Activated naive CD4-positive, alpha-beta T cell treated with Interleukin-2 at 50 U/mL for 16 hours (primary cell): ENCODE results near the gene LRRC75B.
"Not testable (repeated sequence)": the region's sequence is repeated elsewhere in the genome, so short reads cannot be mapped to it uniquely, and the experiment has no call there.

Source experiments
- DNase-seq: peaks from one replicate; pipeline ENCODE4 v3.0.0-alpha.2; 2020

LRRC75B gene, protein sequence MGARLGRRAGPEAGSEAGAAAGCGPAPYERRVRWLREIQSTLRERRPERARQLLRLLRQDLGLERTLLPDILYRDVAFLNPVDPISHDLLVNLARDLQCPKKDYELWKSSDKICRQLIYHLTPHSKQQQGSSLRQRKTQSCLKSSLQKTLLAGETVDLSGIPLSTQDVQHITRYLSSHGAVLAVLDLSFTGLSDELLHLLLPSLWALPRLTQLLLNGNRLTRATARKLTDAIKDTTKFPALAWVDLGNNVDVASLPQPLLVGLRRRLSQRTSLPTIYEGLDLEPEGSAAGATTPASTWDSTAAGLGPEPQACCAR

DNA sequence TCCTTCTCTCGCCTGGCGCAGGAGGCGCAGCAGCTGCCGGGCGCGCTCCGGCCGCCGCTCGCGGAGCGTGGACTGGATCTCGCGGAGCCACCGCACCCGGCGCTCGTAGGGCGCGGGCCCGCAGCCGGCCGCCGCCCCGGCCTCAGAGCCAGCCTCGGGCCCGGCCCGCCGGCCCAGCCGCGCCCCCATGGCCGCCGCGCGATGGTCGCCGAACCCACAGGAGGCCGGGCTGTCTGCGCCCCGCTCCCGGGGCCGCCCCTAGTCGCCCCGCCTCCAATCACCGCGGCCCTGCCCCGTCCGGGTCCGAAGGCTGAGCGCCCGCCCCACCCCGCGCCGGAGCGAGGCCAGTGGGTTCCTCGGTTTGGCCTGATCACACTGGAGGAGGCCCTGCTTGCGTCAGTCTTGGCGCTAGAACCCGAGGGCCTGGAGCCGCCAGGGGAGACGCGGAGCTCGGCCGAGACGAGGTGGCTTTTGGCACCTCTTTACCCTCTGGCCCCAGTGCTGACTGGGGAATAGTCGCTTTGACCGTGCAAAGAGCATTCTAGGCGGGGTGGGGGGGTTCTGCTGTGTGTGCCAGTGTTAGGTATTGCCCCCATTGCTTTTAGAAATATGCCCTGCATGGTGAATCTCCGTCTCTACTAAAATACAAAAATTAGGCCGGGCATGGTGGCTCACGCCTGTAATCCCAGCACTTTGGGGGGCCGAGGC lies at the start of gene LRRC75B:
Gene LRRC75B, minus strand, starts transcription at position 223 of the 708 bp plus-strand sequence. Its CDS starts 34 bp downstream, at position 189.
- DNase-seq, result peak; percentile 29

DNA sequence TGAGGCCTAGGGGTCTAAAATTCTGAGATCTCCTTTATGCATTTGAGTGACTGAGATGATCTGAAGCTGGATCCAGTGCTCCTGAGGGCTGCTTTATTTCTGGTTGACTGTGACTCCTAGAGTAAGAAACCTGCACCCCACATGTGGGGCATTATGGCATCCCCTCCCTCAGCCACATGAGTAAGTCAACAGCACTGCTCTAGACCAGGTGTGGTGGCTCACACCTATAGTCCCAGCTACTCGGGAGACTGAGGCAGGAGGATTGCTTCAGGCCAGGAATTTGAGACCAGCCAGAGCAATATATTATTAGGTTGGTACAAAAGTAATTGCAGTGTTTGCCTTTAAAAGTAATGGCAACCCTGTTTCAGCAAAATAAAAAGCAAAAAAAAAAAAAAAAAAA lies 49.4 kb upstream of the LRRC75B start:
- DNase-seq, result not testable (repeated sequence)

DNA sequence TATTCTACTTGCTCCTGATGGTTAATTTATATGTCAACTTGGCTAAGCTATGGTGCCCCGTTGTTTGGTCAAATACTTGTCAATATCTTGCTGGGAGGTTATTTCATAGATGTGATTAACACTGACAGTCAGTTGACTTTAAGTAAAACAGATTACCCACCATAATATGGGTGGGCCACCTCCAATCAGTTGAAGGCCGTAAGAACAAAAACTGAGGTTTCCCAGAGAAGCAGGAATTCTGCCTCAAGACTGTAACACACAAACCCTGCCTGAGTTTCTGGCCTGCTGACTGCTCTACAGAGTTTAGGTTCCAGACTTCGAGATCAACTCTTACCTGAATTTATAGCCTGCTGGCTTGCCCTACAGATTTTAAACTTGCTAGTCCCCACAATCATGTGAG lies 43.6 kb upstream of the LRRC75B start:
- not testable (repeated sequence) for DNase-seq

DNA sequence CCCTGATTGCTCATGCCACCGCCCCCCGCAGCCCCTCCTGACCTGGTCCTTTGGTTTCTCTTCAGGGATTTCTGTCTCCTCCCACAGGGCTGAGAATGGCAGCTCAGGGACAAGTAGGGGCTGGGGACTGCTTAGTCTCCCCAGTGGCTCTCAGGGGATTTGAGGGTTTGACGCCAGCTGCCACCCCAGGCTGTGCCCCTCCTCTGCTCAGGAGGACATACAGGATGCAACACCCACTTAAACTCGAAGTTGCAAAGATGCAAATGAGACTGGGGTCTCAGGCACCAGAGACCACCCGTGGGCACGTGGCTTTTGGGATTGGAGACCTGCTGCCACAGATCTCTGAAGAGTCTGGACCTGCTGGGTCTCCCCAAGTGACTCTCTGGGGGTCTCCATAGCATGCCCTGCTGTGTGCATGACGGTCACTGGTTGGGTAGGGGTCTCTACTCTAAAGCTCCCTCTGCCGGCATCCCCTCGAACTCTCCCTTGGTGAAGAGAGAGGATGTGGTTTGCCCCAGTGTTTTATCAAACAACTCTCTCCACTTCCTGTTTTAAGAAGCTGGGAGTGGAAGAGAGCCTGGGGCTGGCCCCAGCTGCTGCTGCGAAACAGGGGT lies 42.0 kb upstream of the LRRC75B start:
- not testable (repeated sequence) for DNase-seq

DNA sequence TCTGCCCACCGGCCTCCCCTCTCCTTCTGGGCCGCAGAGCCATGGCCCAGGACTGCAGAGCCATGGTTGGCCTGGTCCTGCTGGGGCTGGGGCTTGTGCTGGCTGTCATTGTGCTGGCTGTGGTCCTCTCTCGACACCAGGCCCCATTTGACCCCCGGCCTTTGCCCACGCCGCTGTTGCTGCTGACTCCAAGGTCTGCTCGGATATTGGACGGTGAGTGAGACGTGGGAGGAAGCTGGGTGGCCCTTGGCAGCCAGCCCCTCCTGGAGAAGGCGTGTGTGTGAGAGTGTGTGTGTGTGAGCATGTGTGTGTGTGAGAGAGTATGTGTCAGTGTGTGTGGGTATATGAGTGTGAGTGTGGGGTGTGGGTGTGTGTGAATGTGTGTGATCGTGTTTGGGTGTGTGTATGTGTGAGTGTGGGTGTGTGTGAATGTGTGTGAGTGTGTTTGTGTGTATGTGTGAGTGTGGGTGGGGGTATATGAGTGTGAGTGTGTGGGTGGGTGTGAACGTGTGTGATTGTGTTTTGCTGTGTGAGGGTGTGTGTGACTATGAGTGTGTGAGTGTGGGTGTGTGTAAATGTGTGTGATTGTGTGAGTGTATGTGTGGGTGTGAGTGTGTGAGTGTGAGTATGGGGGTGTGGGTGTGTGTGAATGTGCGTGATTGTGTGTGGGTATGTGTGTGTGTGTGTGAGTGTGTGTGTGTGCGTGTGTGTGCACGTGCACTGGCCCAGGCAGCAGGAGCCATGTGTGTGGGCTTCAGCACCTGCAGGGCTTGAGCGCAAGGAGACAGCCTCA lies 40.6 kb upstream of the LRRC75B start:
- not testable (repeated sequence) for DNase-seq

DNA sequence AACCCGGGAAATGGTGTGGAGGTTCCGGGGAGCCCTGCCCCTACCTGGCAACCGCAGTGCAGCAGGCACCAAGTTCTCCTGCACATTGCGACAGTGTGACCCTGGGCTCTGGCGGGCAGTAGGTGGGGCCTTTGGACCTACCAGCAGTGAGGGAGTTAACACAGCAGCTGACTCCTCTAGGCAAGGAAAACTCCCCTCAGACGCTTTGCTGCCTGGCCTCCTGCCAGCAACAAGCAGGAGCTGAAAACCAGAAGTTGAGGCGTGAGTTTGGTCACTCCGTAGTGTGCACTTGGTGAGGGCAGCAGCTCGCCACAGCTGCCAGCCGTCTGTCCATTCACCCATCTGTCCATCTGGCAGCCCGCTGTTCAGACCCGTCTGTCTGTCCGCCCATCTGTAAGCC lies 39.8 kb upstream of the LRRC75B start:
- DNase-seq, result not testable (repeated sequence)

DNA sequence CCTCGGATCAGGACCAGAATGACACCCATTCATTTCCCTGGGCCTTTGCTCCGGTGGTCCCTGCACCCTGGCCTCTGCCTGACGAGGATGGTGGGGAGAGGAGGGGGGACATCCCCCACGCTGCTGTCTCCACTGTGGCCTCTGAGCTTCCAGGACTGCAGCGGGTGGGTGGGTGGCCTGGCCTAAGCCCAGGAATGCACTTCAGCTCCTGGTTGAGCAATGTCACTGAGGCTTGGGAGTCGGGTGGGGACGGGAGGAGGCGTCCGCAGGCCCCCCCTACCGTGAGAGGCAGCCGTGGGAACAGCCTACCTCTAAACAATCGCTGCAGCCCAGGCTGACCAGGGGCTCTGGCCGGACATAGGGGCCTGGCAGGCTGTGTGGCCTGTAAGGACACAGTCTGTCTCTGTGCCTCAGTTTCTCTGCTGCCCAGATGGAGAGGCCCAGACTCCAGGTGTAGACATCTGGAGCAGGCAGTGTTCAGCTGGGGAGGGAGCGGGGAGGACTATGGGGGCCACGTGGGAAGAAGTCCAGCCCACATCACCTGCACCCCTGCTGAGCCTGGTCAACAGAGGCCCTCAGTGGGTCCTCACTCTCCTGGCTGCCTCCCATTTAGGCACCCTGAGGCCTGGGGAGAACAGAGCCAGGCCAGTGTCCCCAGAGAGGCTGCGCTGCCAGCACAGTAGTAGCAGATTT lies 38.7 kb upstream of the LRRC75B start:
- DNase-seq, result not testable (repeated sequence)

DNA sequence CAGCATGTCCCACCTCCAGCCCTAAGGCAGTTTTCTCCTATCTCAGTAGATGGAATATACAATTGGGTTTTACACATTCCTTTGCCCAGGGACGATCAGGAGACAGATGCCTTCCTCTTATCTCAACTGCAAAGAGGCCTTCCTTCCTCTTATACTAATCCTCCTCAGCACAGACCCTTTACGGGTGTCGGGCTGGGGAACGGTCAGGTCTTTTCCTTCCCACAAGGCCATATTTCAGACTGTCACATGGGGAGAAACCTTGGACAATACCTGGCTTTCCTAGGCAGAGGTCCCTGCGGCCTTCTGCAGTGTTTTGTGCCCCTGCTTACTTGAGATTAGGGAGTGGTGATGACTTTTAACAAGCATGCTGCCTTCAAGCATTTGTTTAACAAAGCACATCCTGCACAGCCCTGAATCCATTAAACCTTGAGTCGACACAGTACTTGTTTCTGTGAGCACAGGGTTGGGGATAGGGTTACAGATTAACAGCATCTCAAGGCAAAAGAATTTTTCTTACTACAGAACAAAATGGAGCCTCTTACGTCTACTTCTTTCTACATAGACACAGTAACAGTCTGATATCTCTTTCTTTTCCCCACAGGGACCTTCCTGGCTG lies 38.0 kb upstream of the LRRC75B start:
- DNase-seq, result not testable (repeated sequence)

DNA sequence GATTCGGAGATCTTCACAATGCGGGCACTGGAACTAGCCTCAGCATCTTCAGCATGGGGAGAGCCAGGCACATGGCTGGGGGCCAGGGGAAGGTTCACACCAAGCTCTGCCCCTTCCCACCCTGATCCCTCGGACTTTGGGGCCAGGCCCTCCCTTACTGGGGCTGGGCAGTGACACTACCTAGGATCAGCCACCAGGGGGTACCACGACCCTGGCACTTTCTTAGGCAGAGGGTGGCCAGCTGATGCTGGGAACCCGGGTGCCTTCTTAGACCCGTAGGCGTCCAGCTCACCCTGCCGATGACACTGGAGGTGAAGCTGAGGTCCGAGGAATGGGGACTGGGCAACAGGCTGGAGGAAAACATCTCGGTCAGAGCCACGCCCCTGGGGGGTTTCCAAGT lies 36.2 kb upstream of the LRRC75B start:
- peak; percentile 15 for DNase-seq

DNA sequence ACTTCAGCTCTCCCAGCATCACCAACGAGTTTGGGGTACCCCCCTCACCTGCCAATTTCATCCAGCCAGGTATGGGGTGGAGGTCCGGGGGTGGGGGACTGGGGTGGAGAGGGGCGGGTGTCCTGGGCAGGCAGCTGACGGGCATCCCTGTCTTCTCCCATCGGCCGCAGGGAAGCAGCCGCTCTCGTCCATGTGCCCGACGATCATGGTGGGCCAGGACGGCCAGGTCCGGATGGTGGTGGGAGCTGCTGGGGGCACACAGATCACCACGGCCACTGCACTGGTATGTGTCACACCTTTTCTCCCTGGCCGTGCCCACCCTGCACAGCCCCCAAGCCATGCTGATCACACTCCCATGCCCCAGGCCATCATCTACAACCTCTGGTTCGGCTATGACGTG lies 35.0 kb upstream of the LRRC75B start:
- DNase-seq, result not testable (repeated sequence)

DNA sequence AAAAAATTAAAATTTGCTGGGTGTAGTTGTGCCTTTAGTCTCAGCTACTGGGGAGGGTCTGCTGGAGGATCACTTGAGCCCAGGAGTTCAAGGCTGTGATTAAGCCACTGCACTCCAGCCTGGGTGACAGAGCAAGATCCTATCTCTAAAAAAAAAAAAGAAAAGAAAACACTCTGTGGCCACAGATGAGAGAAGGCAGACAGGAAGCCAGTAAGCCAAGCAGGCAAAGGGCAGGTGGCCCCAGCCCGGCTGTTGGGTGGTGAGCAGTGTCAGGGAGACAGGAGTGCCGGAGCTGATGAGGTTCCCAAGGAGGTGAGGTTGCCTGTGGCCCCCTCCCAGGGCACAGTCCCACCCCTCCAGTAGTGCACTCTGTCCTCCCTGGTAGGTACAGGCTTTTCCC lies 29.7 kb upstream of the LRRC75B start:
- not testable (repeated sequence) for DNase-seq

DNA sequence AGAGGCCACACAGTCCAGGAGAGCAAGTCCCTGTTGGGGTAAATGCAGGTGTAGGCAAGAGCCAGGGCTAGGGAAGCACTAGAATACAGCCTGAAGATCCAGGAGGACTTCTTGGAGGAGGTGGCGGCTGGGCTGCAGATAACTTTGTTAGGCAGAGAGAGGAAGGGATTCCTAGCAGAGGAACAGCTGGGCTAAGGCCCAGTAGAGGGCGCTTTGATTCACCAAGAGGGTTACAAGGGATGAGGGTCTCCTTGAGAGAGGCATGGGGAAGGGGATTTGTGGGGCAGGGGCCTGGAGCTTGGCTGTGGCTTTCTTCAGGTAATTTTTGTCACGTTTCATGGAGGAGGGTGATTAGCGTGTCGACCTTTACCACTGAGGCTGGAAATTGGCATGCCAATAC lies 28.4 kb upstream of the LRRC75B start:
- not testable (repeated sequence) for DNase-seq

DNA sequence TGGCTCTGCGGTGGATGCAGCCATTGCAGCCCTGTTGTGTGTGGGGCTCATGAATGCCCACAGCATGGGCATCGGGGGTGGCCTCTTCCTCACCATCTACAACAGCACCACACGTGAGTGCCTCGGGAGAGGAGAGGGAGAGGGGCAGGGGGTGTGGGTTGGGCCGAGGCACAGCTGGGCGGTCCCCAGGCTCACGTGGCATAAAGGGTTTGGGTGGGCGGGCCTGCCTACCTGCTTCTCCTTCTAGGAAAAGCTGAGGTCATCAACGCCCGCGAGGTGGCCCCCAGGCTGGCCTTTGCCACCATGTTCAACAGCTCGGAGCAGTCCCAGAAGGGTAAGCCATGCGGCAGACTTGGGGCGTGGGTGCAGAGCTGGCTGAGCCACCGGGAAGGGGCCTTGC lies 21.9 kb upstream of the LRRC75B start:
- not testable (repeated sequence) for DNase-seq

DNA sequence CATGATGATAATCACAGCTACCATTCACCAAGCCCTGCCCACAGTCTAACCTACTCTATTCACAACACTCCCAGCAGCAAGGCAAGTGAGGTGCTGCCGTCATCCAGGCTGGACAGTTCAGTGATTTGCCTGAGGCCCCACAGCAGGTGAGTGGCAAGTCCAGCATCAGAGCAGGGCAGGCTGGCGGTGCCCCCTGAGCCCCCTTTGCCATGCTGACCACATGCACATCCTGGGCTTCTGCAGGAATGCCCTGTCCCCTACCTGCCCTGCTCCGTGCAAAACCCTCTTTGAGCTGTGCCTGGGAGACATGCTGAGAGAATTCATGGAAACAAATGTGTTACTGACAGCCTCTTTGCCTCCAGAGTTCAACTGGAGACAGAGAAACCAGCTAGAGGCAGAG lies 17.0 kb upstream of the LRRC75B start:
- not testable (repeated sequence) for DNase-seq

DNA sequence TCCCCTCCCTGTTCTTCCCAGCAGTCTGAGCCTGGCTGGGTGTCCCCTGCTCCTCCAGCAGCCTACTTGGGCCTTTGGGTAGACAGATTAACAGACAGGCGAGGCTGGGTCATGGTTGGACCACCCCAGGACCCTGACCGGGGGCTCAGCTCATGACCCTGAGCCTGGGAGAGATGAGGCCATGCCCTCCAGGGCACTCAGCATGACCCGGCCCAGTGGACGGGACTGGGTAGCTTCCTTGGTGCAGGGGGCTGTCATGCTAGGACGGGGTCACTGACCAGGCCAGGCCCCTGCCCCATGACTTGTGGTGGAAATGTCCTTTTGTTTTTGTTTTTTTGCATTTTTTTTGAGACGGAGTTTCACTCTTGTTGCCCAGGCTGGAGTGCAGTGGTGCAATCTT lies 15.5 kb upstream of the LRRC75B start:
- not testable (repeated sequence) for DNase-seq

DNA sequence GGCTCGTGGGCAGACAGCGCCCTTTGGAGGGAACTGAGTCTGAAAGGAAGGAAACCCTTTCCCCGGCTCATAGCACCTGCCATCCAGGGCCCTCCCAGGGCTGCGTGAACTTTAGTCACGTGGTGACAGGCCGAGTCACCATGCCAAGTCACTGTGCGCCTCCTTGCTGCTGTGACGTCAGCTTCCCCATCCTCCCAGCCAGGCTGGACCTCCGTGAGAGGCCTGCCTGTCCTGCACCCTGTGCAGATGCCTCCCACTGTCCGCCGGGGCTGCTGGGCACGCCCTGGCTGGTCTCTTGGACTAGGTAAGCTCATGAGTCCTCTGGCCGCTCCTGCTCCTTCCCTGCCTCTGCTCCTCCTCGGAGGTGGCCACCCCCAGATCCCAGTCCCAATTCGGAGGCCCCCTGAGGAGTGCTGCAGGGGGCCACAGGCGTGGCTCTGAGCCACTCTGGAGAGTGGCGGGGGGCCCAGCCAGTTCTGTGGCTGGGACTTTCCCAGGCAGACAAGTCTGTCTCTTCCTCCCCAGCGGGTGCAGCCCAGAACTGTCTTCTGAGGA lies 14.6 kb upstream of the LRRC75B start:
- peak; percentile 77 for DNase-seq

DNA sequence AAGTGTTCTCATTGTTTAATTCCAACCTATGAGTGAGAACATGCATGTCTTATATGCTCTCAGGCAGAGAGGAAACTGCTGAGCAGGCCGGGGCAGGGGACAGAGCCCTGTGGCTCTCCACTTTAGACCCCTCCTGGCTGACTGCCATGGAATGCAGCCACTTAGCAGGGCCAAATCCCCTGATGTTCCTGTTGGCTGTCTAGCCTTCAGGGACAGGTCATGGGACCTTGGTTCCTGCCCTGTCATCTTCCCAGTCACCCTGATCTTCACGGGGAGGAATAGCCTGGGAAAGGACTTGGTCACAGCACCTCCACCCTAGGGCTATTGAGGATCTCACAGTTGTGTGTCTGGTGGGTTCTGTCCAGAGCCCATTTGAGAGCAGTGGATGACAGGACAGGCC lies 13.5 kb upstream of the LRRC75B start:
- not testable (repeated sequence) for DNase-seq

DNA sequence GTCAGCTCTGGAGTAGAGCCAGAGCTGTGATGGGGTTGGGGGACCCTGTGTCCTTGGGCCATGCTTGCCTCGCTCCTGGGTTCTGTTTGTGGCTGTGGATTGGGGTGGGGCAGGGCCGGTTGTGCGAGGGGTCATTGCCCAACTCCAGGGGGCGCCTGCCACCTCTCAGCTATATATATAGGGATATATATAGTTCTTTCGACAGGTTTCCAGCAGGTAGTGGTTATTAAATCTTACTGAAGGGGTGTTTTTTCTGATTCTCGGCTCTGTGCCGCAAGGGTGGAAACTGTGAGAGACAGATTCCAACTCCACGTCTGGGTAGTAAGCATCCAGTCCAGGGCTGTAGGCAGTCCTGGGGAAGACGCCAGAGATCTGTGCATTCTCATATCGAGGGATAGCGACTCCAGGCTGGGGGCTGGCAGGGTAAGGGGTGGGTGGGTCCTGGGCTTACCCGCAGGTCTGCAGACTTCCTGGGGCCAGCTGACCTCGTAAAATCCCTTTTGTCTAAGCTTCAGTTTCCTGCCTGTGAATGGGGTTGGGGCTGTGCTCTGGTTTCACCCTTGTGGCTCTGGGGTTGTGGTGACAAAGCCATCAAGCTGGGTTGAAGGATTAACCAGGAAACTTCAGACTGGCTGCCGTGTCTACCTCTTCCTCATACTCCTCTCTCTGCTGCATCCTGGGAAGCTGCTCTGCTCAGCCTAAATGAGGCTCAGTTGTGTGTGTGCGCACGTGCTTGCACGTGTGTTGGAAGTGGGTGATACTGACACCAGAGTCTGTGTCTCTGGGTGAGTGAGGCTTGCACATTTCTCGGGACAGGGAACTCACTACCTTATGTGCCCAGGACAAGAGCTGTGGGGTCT lies 11.1 kb upstream of the LRRC75B start:
- DNase-seq, result peak; percentile 12

DNA sequence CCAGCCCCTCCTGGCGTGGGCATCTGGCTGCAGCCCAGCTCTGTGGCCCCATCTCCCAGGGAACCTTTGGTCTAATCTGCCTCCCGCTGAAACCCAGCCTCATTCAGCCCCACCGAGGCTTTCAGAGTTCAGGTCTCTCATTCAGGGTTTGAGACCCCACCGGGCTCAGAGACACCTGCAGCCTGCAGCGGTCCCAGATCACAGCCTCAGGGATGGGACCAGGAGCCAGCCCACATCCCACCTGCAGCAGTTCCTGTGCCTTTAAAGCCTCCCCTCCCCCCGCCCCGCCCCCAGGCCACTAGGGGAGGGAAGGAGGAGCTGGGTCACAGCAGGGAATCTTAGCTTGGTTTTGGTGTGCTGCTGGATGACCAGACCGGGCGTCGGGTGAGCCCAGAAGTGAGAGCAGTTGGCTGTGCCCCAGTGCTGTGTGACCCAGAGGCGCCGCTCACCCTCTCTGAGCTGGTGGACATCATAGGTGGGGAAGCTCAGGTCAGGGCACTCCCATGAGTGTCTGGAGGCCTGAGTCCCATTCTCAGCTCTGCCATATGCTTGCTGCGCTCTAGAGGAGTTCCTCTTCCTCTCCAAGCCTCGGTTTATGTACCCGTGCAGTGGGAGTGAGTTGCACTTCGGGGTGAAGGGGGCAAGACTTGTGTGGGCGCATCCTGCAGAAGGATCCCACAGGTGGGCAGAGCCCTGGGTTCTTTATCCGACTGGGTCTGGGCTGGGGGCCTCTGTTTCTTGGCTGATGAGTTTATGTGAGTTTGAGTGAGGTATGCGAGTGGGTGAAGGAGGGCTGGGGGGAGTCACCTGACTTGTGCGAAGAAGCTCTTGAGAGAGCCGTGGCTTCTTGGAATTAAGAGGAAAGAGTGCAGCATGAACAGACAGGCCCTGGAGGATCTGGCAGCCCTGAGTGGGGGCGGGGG lies 10.2 kb upstream of the LRRC75B start, which contains the start of gene GGT1:
Gene GGT1, plus strand, starts transcription at position 347 of the 923 bp plus-strand sequence. CDS start 7,889 bp downstream, outside the sequence.
- not testable (repeated sequence) for DNase-seq
